H1 (cell line): ENCODE results near the gene LCT. TPM values are rescaled to one million over a fixed set of nuclear protein-coding genes. Genes with fewer than 3 reads are reported as not detected.

ENCODE experiments used
- CTCF ChIA-PET: fragments of 300-600 bp; sonication (Branson Sonifier 250); formaldehyde crosslinking; loops from one replicate; lab custom pipeline; 2021; ENCODE audit not compliant: partially characterized antibody; lab: Charles Lee
- POLR2A ChIA-PET: fragments of 300-600 bp; sonication (Branson Sonifier 250); formaldehyde crosslinking; loops from one replicate; lab custom pipeline; 2021; ENCODE audit warnings: inconsistent platforms; ENCODE audit not compliant: partially characterized antibody; lab: Charles Lee
- DNase-seq, 2 experiments: peaks; one replicate each; pipeline versions ENCODE4 v3.0.0 to v3.0.0-alpha.2; 2010 to 2022; ENCODE audit warnings: low spot score in 2 of 2, low read depth in 1 of 2, mixed read lengths in 1 of 2
- FAIRE-seq: peaks from 2 replicates; lab custom pipeline; 2011; peaks lifted over from hg19 to GRCh38; lab: Jason Lieb, UNC
- H2AFZ ChIP-seq: 2 replicates; pipeline ENCODE4 v1.8.1; 2012; ENCODE audit warnings: low read length, inconsistent platforms
- H2AK5ac ChIP-seq: 2 replicates; pipeline ENCODE4 v1.6.1; 2013; ENCODE audit warnings: low read depth, low read length
- H2BK120ac ChIP-seq: replicated peaks from 2 replicates; pipeline ENCODE3; 2013; ENCODE audit warnings: low read depth, low read length, inconsistent platforms
- H2BK12ac ChIP-seq: 2 replicates; pipeline ENCODE4 v1.6.1; 2013; ENCODE audit warnings: low read depth, low read length
- H2BK15ac ChIP-seq: 2 replicates; pipeline ENCODE4 v1.6.1; 2013; ENCODE audit warnings: low read length
- H2BK20ac ChIP-seq: 2 replicates; pipeline ENCODE4 v1.6.1; 2013; ENCODE audit warnings: low read length
- H2BK5ac ChIP-seq: 2 replicates; pipeline ENCODE4 v1.6.1; 2013; ENCODE audit warnings: low read depth, low read length
- H3K14ac ChIP-seq: 2 replicates; pipeline ENCODE4 v1.6.1; 2013; ENCODE audit warnings: inconsistent platforms; ENCODE audit not compliant: insufficient read length
- H3K18ac ChIP-seq: 2 replicates; pipeline ENCODE4 v1.6.1; 2013; ENCODE audit warnings: low read length; ENCODE audit errors: extremely low read depth
- H3K23ac ChIP-seq: 2 replicates; pipeline ENCODE4 v1.6.1; 2013; ENCODE audit warnings: inconsistent platforms; ENCODE audit not compliant: insufficient read length
- H3K23me2 ChIP-seq: 2 replicates; pipeline ENCODE4 v1.6.1; 2013; ENCODE audit warnings: low read depth, low read length
- H3K27ac ChIP-seq: 2 replicates; pipeline ENCODE4 v1.6.1; 2011; ENCODE audit warnings: low read depth, low read length, inconsistent platforms
- H3K27me3 ChIP-seq, 4 experiments: replicated peaks in 1 of 4; 1 replicate in 1 of 4; 2 replicates in 3 of 4; pipeline versions ENCODE4 v1.6.1 to v1.8.1; 2011 to 2013; ENCODE audit warnings: low read length in 3 of 4, mild to moderate bottlenecking in 3 of 4, inconsistent platforms in 2 of 4, mixed read lengths in 2 of 4, moderate library complexity in 1 of 4; ENCODE audit not compliant: control insufficient read depth in 3 of 4, insufficient read depth in 3 of 4; ENCODE audit errors: extremely low read depth in 1 of 4
- H3K36me3 ChIP-seq, 4 experiments: 2 replicates each; pipeline versions ENCODE4 v1.6.1 to v1.8.1; 2011 to 2013; ENCODE audit warnings: mild to moderate bottlenecking in 4 of 4, low read length in 3 of 4, moderate library complexity in 2 of 4, control low read depth in 1 of 4, inconsistent platforms in 1 of 4; ENCODE audit not compliant: insufficient read depth in 4 of 4, control insufficient read depth in 2 of 4
- H3K4ac ChIP-seq: replicated peaks from 2 replicates; pipeline ENCODE3; 2013; ENCODE audit warnings: low read length, low read depth, mixed read lengths, inconsistent platforms; ENCODE audit not compliant: insufficient read length
- H3K4me1 ChIP-seq, 4 experiments: replicated peaks in 1 of 4; 1 replicate in 1 of 4; 2 replicates in 3 of 4; pipeline versions ENCODE4 v1.6.1 to v1.8.1; 2011 to 2013; ENCODE audit warnings: low read length in 3 of 4, inconsistent platforms in 2 of 4, mixed read lengths in 1 of 4; ENCODE audit not compliant: insufficient read depth in 4 of 4, control insufficient read depth in 3 of 4
- H3K4me2 ChIP-seq, 2 experiments: 2 replicates each; pipeline versions ENCODE4 v1.6.1 to v1.8.1; 2011 to 2013; ENCODE audit warnings: low read depth in 2 of 2, low read length in 2 of 2, control low read depth in 1 of 2, inconsistent platforms in 1 of 2, mild to moderate bottlenecking in 1 of 2; ENCODE audit not compliant: insufficient read depth in 1 of 2
- H3K4me3 ChIP-seq, 4 experiments: fragments of 200-600, 300-600 bp in 1 of 4; sonication (generic), shearing (Covaris generic), sonication (Bioruptor Twin) in 1 of 4; 2 replicates each; pipeline versions ENCODE4 v1.5.1 to v1.8.1; 2011 to 2016; ENCODE audit warnings: low read length in 4 of 4, low read depth in 3 of 4, control low read depth in 2 of 4, inconsistent platforms in 2 of 4, mild to moderate bottlenecking in 2 of 4, mixed read lengths in 1 of 4, moderate library complexity in 1 of 4; ENCODE audit not compliant: insufficient read depth in 2 of 4; ENCODE audit errors: extremely low read depth in 1 of 4
- H3K56ac ChIP-seq: replicated peaks from 2 replicates; pipeline ENCODE3; 2013; ENCODE audit warnings: low read depth, mild to moderate bottlenecking, mixed read lengths, low read length, inconsistent platforms; ENCODE audit not compliant: insufficient read length
- H3K79me1 ChIP-seq: 2 replicates; pipeline ENCODE4 v1.6.1; 2013; ENCODE audit warnings: low read depth, low read length, control low read depth
- H3K79me2 ChIP-seq, 2 experiments: 2 replicates each; pipeline versions ENCODE4 v1.6.1 to v1.8.1; 2012 to 2013; ENCODE audit warnings: low read length in 2 of 2, mild to moderate bottlenecking in 2 of 2, inconsistent platforms in 1 of 2; ENCODE audit not compliant: insufficient read depth in 2 of 2, control insufficient read depth in 1 of 2
- H3K9ac ChIP-seq, 4 experiments: replicated peaks in 1 of 4; 1 replicate in 1 of 4; 2 replicates in 3 of 4; pipeline versions ENCODE4 v1.6.1 to v1.8.1; 2011 to 2013; ENCODE audit warnings: low read depth in 3 of 4, low read length in 3 of 4, control low read depth in 2 of 4, mild to moderate bottlenecking in 2 of 4, moderate library complexity in 2 of 4, inconsistent platforms in 1 of 4; ENCODE audit errors: extremely low read depth in 1 of 4
- H3K9me3 ChIP-seq, 2 experiments: 2 replicates each; pipeline versions ENCODE4 v1.6.1 to v1.8.1; 2012 to 2013; ENCODE audit warnings: mild to moderate bottlenecking in 2 of 2, moderate library complexity in 2 of 2, control low read depth in 1 of 2, inconsistent platforms in 1 of 2, low read depth in 1 of 2, low read length in 1 of 2, mixed read lengths in 1 of 2; ENCODE audit not compliant: insufficient read depth in 2 of 2
- H4K20me1 ChIP-seq, 2 experiments: replicated peaks in 1 of 2; 2 replicates each; pipeline versions ENCODE3 to v1.8.1; 2011 to 2013; ENCODE audit warnings: inconsistent platforms in 2 of 2, low read length in 2 of 2, mild to moderate bottlenecking in 1 of 2; ENCODE audit not compliant: insufficient read depth in 2 of 2, control insufficient read depth in 1 of 2
- H4K5ac ChIP-seq: 2 replicates; pipeline ENCODE4 v1.6.1; 2013; ENCODE audit warnings: low read length, low read depth, mixed read lengths, inconsistent platforms; ENCODE audit not compliant: insufficient read length
- H4K8ac ChIP-seq: 2 replicates; pipeline ENCODE4 v1.8.0; 2013; ENCODE audit warnings: mild to moderate bottlenecking, moderate library complexity, low read length, inconsistent platforms; ENCODE audit not compliant: insufficient read depth; ENCODE audit errors: extremely low read depth
- H4K91ac ChIP-seq: replicated peaks from 2 replicates; pipeline ENCODE3; 2013; ENCODE audit warnings: low read length, mixed read lengths, inconsistent platforms; ENCODE audit not compliant: insufficient read length
- WGBS, 2 experiments: shearing (Covaris generic) in 1 of 2; methylation state at CpG; one replicate each; pipeline versions ENCODE4 v1.1.6 to v1.1.7; 2013 to 2015; ENCODE audit warnings: low lambda C conversion rate in 2 of 2, mixed read lengths in 2 of 2, inconsistent platforms in 1 of 2, low coverage in 1 of 2, missing lambda C conversion rate in 1 of 2; ENCODE audit not compliant: insufficient replicate concordance in 2 of 2, insufficient coverage in 1 of 2, insufficient read length in 1 of 2; ENCODE audit errors: extremely low coverage in 1 of 2, missing lambda C conversion rate in 1 of 2; 5-methylcytosine and 5-hydroxymethylcytosine counted together
- polyA plus RNA-seq, 7 experiments: library from polyadenylated mRNA; depleted of rRNA in 3 of 7; stranded (reverse) in 5 of 7; unstranded in 2 of 7; fragments of >200 nt in 5 of 7; fragments of 200-250 nt in 2 of 7; gene quantifications; 1 replicate in 5 of 7; 2 replicates in 1 of 7; 4 replicates in 1 of 7; pipeline versions ENCODE4 v1.2.1 to v1.2.3, GENCODE V29; 2011 to 2013; ENCODE audit warnings: missing spikeins in 2 of 7, mixed read lengths in 2 of 7
- total RNA-seq: library from RNA; stranded (reverse); fragmentation: NEBNext Ultra II Directional; extraction: Animal tissue kit (Norgen Biotek cat#: 25700); gene quantifications from 2 replicates; pipeline ENCODE4 v1.2.1, GENCODE V29; 2021
- TF ChIP-seq, protein P1 (sequence below): IDR thresholded peaks from 2 replicates; pipeline ENCODE4 v1.6.1; 2011; ENCODE audit warnings: low read length, improper control_type of control experiment

LCT gene
- total and polyA plus RNA-seq, 2 of the 8 experiments (the other 6 are each of a cell fraction or from before 2014, with no cell fraction given): 0.06 TPM; not detected in 1

DNA sequence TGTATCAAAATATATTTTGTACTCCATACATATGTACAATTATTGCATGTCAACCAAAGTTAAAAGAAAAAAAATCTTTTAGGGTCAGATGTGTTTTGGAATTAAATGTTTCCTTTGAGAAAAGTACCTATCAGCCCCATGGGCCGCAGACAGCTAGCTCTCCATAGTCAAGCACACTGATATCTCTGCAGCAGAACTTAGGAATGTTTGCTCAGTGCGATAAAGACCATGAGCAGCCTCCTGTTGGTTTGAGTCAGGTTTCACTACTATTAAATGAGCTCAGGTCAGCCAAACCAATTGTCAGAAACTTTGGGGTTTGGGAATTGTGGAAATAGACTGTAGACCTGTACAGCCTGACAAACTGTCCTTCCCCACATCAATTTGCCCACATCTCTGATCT is 33.7 kb downstream of the LCT start:
- no peak overlapping the region for H3K56ac ChIP-seq
- no peak overlapping the region for H3K9ac ChIP-seq
- H2BK120ac ChIP-seq: no peak overlapping the region
- ChIA-PET CTCF (interaction anchor here (1.8 kb wide), 1 partner anchor 111 kb away, joined by 4 read pairs; no protein-coding TSS in a partner anchor), POLR2A (no interaction called here)
- no peak overlapping the region for H3K23ac ChIP-seq
- H4K5ac ChIP-seq: no peak overlapping the region
- no peak overlapping the region for H3K18ac ChIP-seq
- no peak overlapping the region for H3K27ac ChIP-seq
- no peak overlapping the region for H3K4me3 ChIP-seq
- no peak overlapping the region for H3K4ac ChIP-seq
- no peak overlapping the region for H2AFZ ChIP-seq
- peaks cover 15 to 29% of the 10 kb centered on the region in 2 experiments for H3K9me3 ChIP-seq
- H3K36me3 ChIP-seq: no peaks in the 10 kb centered on the region
- H3K23me2 ChIP-seq: no peaks in the 10 kb centered on the region
- H4K8ac ChIP-seq: no peak overlapping the region
- DNase-seq (no peak), FAIRE-seq (no peak)
- H3K4me2 ChIP-seq: no peak overlapping the region
- no peaks in the 10 kb centered on the region for H3K79me1 ChIP-seq
- no peak overlapping the region for H2BK15ac ChIP-seq
- H3K27me3 ChIP-seq: no peaks in the 10 kb centered on the region
- H4K91ac ChIP-seq: no peak overlapping the region
- no peaks in the 10 kb centered on the region for H3K79me2 ChIP-seq
- H2AK5ac ChIP-seq: no peak overlapping the region
- no peaks in the 10 kb centered on the region for H3K4me1 ChIP-seq
- H2BK12ac ChIP-seq: no peak overlapping the region
- 85% methylated on average over 2 of the region's 2 CpGs; no CpG with 5 or more reads in 1 of the 2 experiments for WGBS, 2 experiments
- no peak overlapping the region for H3K14ac ChIP-seq
- H2BK5ac ChIP-seq: no peak overlapping the region
- H4K20me1 ChIP-seq: no peaks in the 10 kb centered on the region
- H2BK20ac ChIP-seq: no peak overlapping the region
- TF ChIP-seq, protein P1, sequence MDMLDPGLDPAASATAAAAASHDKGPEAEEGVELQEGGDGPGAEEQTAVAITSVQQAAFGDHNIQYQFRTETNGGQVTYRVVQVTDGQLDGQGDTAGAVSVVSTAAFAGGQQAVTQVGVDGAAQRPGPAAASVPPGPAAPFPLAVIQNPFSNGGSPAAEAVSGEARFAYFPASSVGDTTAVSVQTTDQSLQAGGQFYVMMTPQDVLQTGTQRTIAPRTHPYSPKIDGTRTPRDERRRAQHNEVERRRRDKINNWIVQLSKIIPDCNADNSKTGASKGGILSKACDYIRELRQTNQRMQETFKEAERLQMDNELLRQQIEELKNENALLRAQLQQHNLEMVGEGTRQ: no peak
